ENCODE results near the gene SLC26A8. TPM values are rescaled to one million over a fixed set of nuclear protein-coding genes. Genes with fewer than 3 reads are reported as not detected.

SLC26A8 gene
- total RNA-seq, 1 donor: under 0.01 TPM

DNA sequence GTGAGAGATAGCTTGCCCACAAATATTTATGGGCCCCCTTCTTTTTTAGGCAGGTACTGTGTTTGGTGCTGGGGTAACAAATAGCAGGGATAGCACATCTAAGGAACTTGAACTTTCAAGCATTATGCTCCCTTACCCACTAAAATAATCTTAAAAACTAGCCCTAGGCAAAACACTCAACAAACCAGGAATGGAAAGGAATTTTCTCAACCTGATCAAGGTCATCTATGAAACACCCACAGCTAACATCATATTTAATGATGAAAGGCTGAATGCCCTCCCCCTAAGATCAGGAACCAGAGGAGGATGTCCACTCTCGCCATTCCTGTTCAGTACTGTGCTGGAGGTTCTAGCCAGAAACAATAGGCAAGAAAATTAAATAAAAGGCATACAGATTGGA, 94.8 kb downstream of the SLC26A8 start:
- Histone ChIP-seq H3K79me2 (ENCODE audit: insufficient read depth, low read length) (no peaks in the 10 kb centered on the region), H3K9me3 (ENCODE audit: low read depth, low read length) (no peaks in the 10 kb centered on the region), H3K4me1 (ENCODE audit: insufficient read depth, low read length) (no peaks in the 10 kb centered on the region), H3K4me2 (ENCODE audit: insufficient read depth, low read length) (no peak overlapping the region), H3K36me3 (ENCODE audit: insufficient read depth, low read length) (no peaks in the 10 kb centered on the region), H4K20me1 (ENCODE audit: insufficient read depth, low read length) (no peaks in the 10 kb centered on the region), H2AFZ (ENCODE audit: low read length) (no peak overlapping the region), H3K27ac (ENCODE audit: low read depth, low read length) (no peak overlapping the region), H3K4me3 (ENCODE audit: insufficient read depth, low read length) (no peak overlapping the region), H3K27me3 (ENCODE audit: insufficient read depth, low read length) (no peaks in the 10 kb centered on the region)
- TF ChIP-seq, protein P1, sequence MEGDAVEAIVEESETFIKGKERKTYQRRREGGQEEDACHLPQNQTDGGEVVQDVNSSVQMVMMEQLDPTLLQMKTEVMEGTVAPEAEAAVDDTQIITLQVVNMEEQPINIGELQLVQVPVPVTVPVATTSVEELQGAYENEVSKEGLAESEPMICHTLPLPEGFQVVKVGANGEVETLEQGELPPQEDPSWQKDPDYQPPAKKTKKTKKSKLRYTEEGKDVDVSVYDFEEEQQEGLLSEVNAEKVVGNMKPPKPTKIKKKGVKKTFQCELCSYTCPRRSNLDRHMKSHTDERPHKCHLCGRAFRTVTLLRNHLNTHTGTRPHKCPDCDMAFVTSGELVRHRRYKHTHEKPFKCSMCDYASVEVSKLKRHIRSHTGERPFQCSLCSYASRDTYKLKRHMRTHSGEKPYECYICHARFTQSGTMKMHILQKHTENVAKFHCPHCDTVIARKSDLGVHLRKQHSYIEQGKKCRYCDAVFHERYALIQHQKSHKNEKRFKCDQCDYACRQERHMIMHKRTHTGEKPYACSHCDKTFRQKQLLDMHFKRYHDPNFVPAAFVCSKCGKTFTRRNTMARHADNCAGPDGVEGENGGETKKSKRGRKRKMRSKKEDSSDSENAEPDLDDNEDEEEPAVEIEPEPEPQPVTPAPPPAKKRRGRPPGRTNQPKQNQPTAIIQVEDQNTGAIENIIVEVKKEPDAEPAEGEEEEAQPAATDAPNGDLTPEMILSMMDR (IDR thresholded peaks at IDR 0.05; ENCODE audit: extremely low read depth, low read depth, low read length): no peak
- no peak for DNase-seq (ENCODE audit: insufficient read length, low spot score, missing footprints)

DNA sequence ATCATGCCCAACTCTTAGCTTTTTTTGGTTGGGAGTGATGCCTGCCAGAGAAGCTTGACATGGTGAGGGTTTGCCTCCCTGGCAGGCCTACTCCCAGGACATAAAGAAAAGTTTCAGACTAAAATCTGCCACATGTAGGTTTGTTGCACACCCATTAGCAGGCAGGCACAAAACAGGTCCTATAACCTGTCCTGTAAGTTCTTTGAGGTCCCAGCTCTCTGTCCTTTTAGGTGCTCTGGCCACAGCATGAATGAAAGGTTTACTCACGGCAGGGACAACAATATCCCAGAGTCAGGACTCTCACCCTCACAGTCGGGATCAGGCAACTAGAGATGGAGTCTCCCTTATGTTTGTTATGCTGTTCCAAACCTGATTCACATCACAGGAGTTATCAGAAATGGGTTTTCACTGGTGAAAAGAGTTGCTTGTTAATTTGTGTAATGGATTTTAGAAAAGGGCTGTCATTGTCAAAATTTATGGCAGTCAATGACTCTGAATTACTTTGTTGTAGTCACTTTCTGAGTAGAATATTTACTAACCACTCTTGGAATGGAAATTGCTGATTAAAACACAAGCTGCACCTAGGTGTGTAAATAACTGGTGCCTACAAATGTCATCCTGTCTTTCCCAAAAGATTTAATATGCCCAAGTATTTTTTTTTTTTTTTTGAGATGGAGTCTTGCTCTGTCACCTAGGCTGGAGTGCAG, 97.8 kb downstream of the SLC26A8 start:
- H2AFZ ChIP-seq (ENCODE audit: low read length): no peak overlapping the region
- peaks cover 3% of the 10 kb centered on the region for H3K79me2 ChIP-seq (ENCODE audit: insufficient read depth, low read length)
- H3K36me3 ChIP-seq (ENCODE audit: insufficient read depth, low read length): no peaks in the 10 kb centered on the region
- no peaks in the 10 kb centered on the region for H3K9me3 ChIP-seq (ENCODE audit: low read depth, low read length)
- H3K4me3 ChIP-seq (ENCODE audit: insufficient read depth, low read length): no peak overlapping the region
- H3K27me3 ChIP-seq (ENCODE audit: insufficient read depth, low read length): no peaks in the 10 kb centered on the region
- H3K4me2 ChIP-seq (ENCODE audit: insufficient read depth, low read length): no peak overlapping the region
- H3K4me1 ChIP-seq (ENCODE audit: insufficient read depth, low read length): peaks cover under 1% of the 10 kb centered on the region
- H4K20me1 ChIP-seq (ENCODE audit: insufficient read depth, low read length): no peaks in the 10 kb centered on the region
- TF ChIP-seq, protein P1 (IDR thresholded peaks at IDR 0.05; ENCODE audit: extremely low read depth, low read depth, low read length): no peak
- H3K27ac ChIP-seq (ENCODE audit: low read depth, low read length): no peak overlapping the region
- DNase-seq (ENCODE audit: insufficient read length, low spot score, missing footprints): no peak

DNA sequence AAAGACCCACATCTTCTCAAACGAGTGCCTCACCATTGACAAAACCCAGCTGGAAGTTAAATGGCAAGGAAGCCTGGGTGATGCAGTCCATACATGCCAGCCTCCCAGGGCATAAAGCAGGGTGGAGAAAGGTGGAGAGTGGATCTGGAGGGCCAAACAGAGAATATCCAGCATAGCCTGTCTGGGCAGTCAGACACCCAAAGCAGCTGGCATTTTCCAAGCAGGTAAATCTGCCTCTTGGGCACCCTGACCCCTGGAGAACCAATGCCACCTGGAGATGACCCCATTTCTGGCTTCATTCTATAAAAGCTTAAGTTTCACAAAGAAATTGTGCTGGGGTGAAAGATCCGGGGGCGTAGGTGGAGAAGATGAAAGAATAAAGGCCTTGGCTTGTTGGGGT, 98.5 kb downstream of the SLC26A8 start:
- Histone ChIP-seq H3K4me2 (ENCODE audit: insufficient read depth, low read length) (no peak overlapping the region), H3K27me3 (ENCODE audit: insufficient read depth, low read length) (no peaks in the 10 kb centered on the region), H4K20me1 (ENCODE audit: insufficient read depth, low read length) (no peaks in the 10 kb centered on the region), H3K36me3 (ENCODE audit: insufficient read depth, low read length) (no peaks in the 10 kb centered on the region), H3K9me3 (ENCODE audit: low read depth, low read length) (no peaks in the 10 kb centered on the region), H3K27ac (ENCODE audit: low read depth, low read length) (no peak overlapping the region), H2AFZ (ENCODE audit: low read length) (no peak overlapping the region), H3K79me2 (ENCODE audit: insufficient read depth, low read length) (peaks cover 7% of the 10 kb centered on the region), H3K4me1 (ENCODE audit: insufficient read depth, low read length) (peaks cover 6% of the 10 kb centered on the region), H3K4me3 (ENCODE audit: insufficient read depth, low read length) (no peak overlapping the region)
- TF ChIP-seq, protein P1 (IDR thresholded peaks at IDR 0.05; ENCODE audit: extremely low read depth, low read depth, low read length): no peak
- no peak for DNase-seq (ENCODE audit: insufficient read length, low spot score, missing footprints)

DNA sequence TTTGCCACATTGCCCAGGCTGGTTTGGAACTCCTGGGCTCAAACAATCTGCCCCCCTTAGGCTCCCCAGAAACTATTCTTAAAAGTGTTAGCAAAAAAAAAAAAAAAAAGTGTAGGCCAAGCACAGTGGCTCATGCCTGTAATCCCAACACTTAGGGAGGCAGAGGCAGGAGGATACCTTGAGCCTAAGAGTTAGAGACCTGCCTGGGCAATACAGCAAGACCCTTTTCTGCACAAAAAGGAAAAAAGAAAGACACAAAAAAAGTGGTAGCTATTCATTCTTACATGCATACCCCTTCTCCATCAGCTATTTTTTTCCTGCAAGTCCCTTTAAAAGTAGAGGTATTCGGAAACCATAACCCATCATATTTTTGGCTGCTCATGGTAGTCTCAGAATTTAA, 100.3 kb downstream of the SLC26A8 start:
- H3K27ac ChIP-seq (ENCODE audit: low read depth, low read length): no peak overlapping the region
- TF ChIP-seq, protein P1 (IDR thresholded peaks at IDR 0.05; ENCODE audit: extremely low read depth, low read depth, low read length): no peak
- no peak overlapping the region for H3K4me2 ChIP-seq (ENCODE audit: insufficient read depth, low read length)
- no peak overlapping the region for H3K4me3 ChIP-seq (ENCODE audit: insufficient read depth, low read length)
- no peak for DNase-seq (ENCODE audit: insufficient read length, low spot score, missing footprints)
- H3K79me2 ChIP-seq (ENCODE audit: insufficient read depth, low read length): peaks cover 21% of the 10 kb centered on the region
- H3K9me3 ChIP-seq (ENCODE audit: low read depth, low read length): no peaks in the 10 kb centered on the region
- peaks cover 11% of the 10 kb centered on the region for H3K4me1 ChIP-seq (ENCODE audit: insufficient read depth, low read length)
- H3K36me3 ChIP-seq (ENCODE audit: insufficient read depth, low read length): no peaks in the 10 kb centered on the region
- H4K20me1 ChIP-seq (ENCODE audit: insufficient read depth, low read length): no peaks in the 10 kb centered on the region
- no peak overlapping the region for H2AFZ ChIP-seq (ENCODE audit: low read length)
- H3K27me3 ChIP-seq (ENCODE audit: insufficient read depth, low read length): no peaks in the 10 kb centered on the region

Measured in osteoblast (primary cell).